Neural crest cell (in vitro differentiated cells): ENCODE results near the gene ZXDC. TPM values are rescaled to one million over a fixed set of nuclear protein-coding genes. Genes with fewer than 3 reads are reported as not detected.

ENCODE experiments used
- DNase-seq: peaks from one replicate; pipeline ENCODE4 v3.0.0; 2021; ENCODE audit warnings: low read depth, mixed read lengths, low spot score
- H3K27ac Mint-ChIP-seq: one replicate; pipeline ENCODE4 v1.8.0; 2021; ENCODE audit warnings: mild to moderate bottlenecking, mixed read lengths; ENCODE audit not compliant: unreplicated experiment
- H3K27me3 Mint-ChIP-seq: 2 replicates; pipeline ENCODE4 v1.8.0; 2021; ENCODE audit warnings: low read depth, mild to moderate bottlenecking, mixed read lengths
- H3K36me3 Mint-ChIP-seq: 2 replicates; pipeline ENCODE4 v1.8.0; 2021; ENCODE audit warnings: low read depth, mild to moderate bottlenecking, mixed read lengths
- H3K4me1 Mint-ChIP-seq: 2 replicates; pipeline ENCODE4 v1.8.0; 2021; ENCODE audit warnings: mixed read lengths
- H3K4me3 Mint-ChIP-seq: one replicate; pipeline ENCODE4 v1.8.0; 2021; ENCODE audit warnings: mild to moderate bottlenecking, mixed read lengths
- H3K9me3 Mint-ChIP-seq: 2 replicates; pipeline ENCODE4 v1.8.0; 2021; ENCODE audit warnings: mixed read lengths
- CTCF ChIP-seq: fragments of 200-600 bp; sonication (generic); conservative IDR thresholded peaks from 2 replicates; pipeline ENCODE4 v1.5.0; 2021; ENCODE audit warnings: antibody characterized with exemption, mild to moderate bottlenecking
- total RNA-seq: library from RNA; stranded (reverse); gene quantifications from 2 replicates; pipeline ENCODE4 v1.2.1, GENCODE V29; 2021

ZXDC gene
- total RNA-seq, 1 donor from 2014 or later: 34.3 TPM

- H3K36me3 Mint-ChIP-seq: peaks cover 4% of the 10 kb centered on the region
- no peak overlapping the region for H3K4me3 Mint-ChIP-seq
- peak overlapping the region; percentile 50 for H3K27ac Mint-ChIP-seq
- no peaks in the 10 kb centered on the region for H3K9me3 Mint-ChIP-seq
- H3K4me1 Mint-ChIP-seq: peaks cover under 1% of the 10 kb centered on the region
- H3K27me3 Mint-ChIP-seq: no peaks in the 10 kb centered on the region
- TF ChIP-seq CTCF: no peak
- DNase-seq: no peak
Observed at GRCh38 chr3:126448136-126448892, 27.4 kb downstream of the ZXDC start.

GRCh38 chr3:126447456-126448106 is 28.1 kb downstream of the ZXDC start:
- no peak for TF ChIP-seq CTCF
- no peak overlapping the region for H3K27ac Mint-ChIP-seq
- peaks cover 5% of the 10 kb centered on the region for H3K4me1 Mint-ChIP-seq
- no peak overlapping the region for H3K4me3 Mint-ChIP-seq
- no peaks in the 10 kb centered on the region for H3K9me3 Mint-ChIP-seq
- peaks cover 4% of the 10 kb centered on the region for H3K36me3 Mint-ChIP-seq
- DNase-seq: no peak
- H3K27me3 Mint-ChIP-seq: no peaks in the 10 kb centered on the region

GRCh38 chr3:126446791-126447190 is 28.9 kb downstream of the ZXDC start:
- no peak for TF ChIP-seq CTCF
- H3K4me1 Mint-ChIP-seq: peaks cover 5% of the 10 kb centered on the region
- no peak for DNase-seq
- H3K9me3 Mint-ChIP-seq: no peaks in the 10 kb centered on the region
- H3K36me3 Mint-ChIP-seq: peaks cover 4% of the 10 kb centered on the region
- no peaks in the 10 kb centered on the region for H3K27me3 Mint-ChIP-seq
- H3K4me3 Mint-ChIP-seq: no peak overlapping the region
- H3K27ac Mint-ChIP-seq: peak overlapping the region; percentile 20

- DNase-seq: no peak
- Mint-ChIP-seq H3K4me3 (no peak overlapping the region), H3K36me3 (peaks cover 2% of the 10 kb centered on the region), H3K4me1 (peaks cover 5% of the 10 kb centered on the region), H3K27ac (peak overlapping the region; percentile 67), H3K27me3 (no peaks in the 10 kb centered on the region), H3K9me3 (no peaks in the 10 kb centered on the region)
- no peak for TF ChIP-seq CTCF
Observed at GRCh38 chr3:126446301-126446700, 29.4 kb downstream of the ZXDC start.

GRCh38 chr3:126445506-126445905 is 30.2 kb downstream of the ZXDC start:
- H3K27ac Mint-ChIP-seq: no peak overlapping the region
- no peaks in the 10 kb centered on the region for H3K9me3 Mint-ChIP-seq
- H3K27me3 Mint-ChIP-seq: no peaks in the 10 kb centered on the region
- DNase-seq: no peak
- no peak for TF ChIP-seq CTCF
- H3K36me3 Mint-ChIP-seq: no peaks in the 10 kb centered on the region
- H3K4me1 Mint-ChIP-seq: peaks cover 5% of the 10 kb centered on the region
- H3K4me3 Mint-ChIP-seq: no peak overlapping the region
